DMS153 treated with DMSO at 0.1 percent for 48 hours (cell line): ENCODE results near the gene GBX2.

ENCODE experiments used
- DNase-seq: peaks from one replicate; lab custom pipeline; 2025; ENCODE audit not compliant: unreplicated experiment; lab: John Stamatoyannopoulos, UW

The GBX2 gene

GRCh38 chr2:236168110-236169080 is at the start of gene GBX2:
GBX2 (minus strand) TSS chr2:236168386; CDS start chr2:236167971, 415 bp downstream.
- DNase-seq = peak; percentile 50

GRCh38 chr2:236217926-236218325 is 49.7 kb upstream of the GBX2 start:
- DNase-seq = no peak

GRCh38 chr2:236216711-236217110 is 48.5 kb upstream of the GBX2 start:
- no peak for DNase-seq

GRCh38 chr2:236215761-236216333 is 47.7 kb upstream of the GBX2 start:
- no peak for DNase-seq

- DNase-seq = no peak
Measured at GRCh38 chr2:236215196-236215595, 47.0 kb upstream of the GBX2 start.

GRCh38 chr2:236214376-236214995 is 46.3 kb upstream of the GBX2 start:
- no peak for DNase-seq

GRCh38 chr2:236211296-236211695 is 43.1 kb upstream of the GBX2 start:
- no peak for DNase-seq

GRCh38 chr2:236210536-236210935 is 42.4 kb upstream of the GBX2 start:
- no peak for DNase-seq

- no peak for DNase-seq
Measured at GRCh38 chr2:236209996-236210395, 41.8 kb upstream of the GBX2 start.

- no peak for DNase-seq
Measured at GRCh38 chr2:236209535-236209934, 41.3 kb upstream of the GBX2 start.

- DNase-seq = no peak
Measured at GRCh38 chr2:236208019-236208926, 40.1 kb upstream of the GBX2 start.

GRCh38 chr2:236207472-236207871 is 39.3 kb upstream of the GBX2 start:
- DNase-seq = no peak

GRCh38 chr2:236205867-236206645 is 37.9 kb upstream of the GBX2 start:
- no peak for DNase-seq

- DNase-seq = no peak
Measured at GRCh38 chr2:236204953-236205352, 36.8 kb upstream of the GBX2 start.

- DNase-seq = no peak
Measured at GRCh38 chr2:236200378-236200777, 32.2 kb upstream of the GBX2 start.

- DNase-seq = no peak
Measured at GRCh38 chr2:236196366-236196765, 28.2 kb upstream of the GBX2 start.

GRCh38 chr2:236195726-236196125 is 27.5 kb upstream of the GBX2 start:
- DNase-seq = no peak

GRCh38 chr2:236194786-236195185 is 26.6 kb upstream of the GBX2 start:
- no peak for DNase-seq

- DNase-seq = no peak
Measured at GRCh38 chr2:236193026-236193425, 24.8 kb upstream of the GBX2 start.

GRCh38 chr2:236190674-236191073 is 22.5 kb upstream of the GBX2 start:
- no peak for DNase-seq
